SK-N-SH treated with all-trans-retinoic acid at 6 μM for 48 hours (cell line): ENCODE data around the gene SPA17.

Experiments used
- ATAC-seq: fragments of 200-7000 bp; cut with Tn5 transposase; 3 replicates; pipeline ENCODE4 v1.9.1; 2020; ENCODE audit warnings: mild to moderate bottlenecking, moderate library complexity
- ARNTL ChIP-seq: fragments of 450-650 bp; formaldehyde crosslinking; IDR thresholded peaks from 2 replicates; pipeline ENCODE4 v1.5.0; 2020; ENCODE audit warnings: low read depth, mild to moderate bottlenecking, moderate library complexity, borderline replicate concordance
- BACH2 ChIP-seq: fragments of 250-450 bp; sonication (Bioruptor Pico); IDR thresholded peaks from 2 replicates; pipeline ENCODE4 v1.9.0; 2021; ENCODE audit warnings: mild to moderate bottlenecking, borderline replicate concordance
- CSDC2 ChIP-seq: fragments of 250-450 bp; sonication (Bioruptor Pico); IDR thresholded peaks from 2 replicates; pipeline ENCODE4 v1.5.0; 2020; ENCODE audit warnings: mild to moderate bottlenecking, moderate library complexity
- CSRNP3 ChIP-seq: fragments of 250-450 bp; sonication (Bioruptor Pico); IDR thresholded peaks from 2 replicates; pipeline ENCODE4 v1.5.1; 2021; ENCODE audit warnings: mild to moderate bottlenecking, moderate library complexity
- ESRRG ChIP-seq: fragments of 250-450 bp; sonication (Bioruptor Pico); IDR thresholded peaks from 2 replicates; pipeline ENCODE4 v1.6.1; 2021; ENCODE audit warnings: mild to moderate bottlenecking
- GLIS3 ChIP-seq: fragments of 250-450 bp; sonication (Bioruptor Pico); IDR thresholded peaks from 2 replicates; pipeline ENCODE4 v1.5.0; 2020; ENCODE audit warnings: mild to moderate bottlenecking, moderate library complexity
- ISL1 ChIP-seq: fragments of 250-450 bp; sonication (Bioruptor Pico); IDR thresholded peaks from 2 replicates; pipeline ENCODE4 v2.1.2; 2022; ENCODE audit warnings: mild to moderate bottlenecking, moderate library complexity
- OSR1 ChIP-seq: fragments of 250-450 bp; sonication (Bioruptor Pico); IDR thresholded peaks from 2 replicates; pipeline ENCODE4 v1.8.0; 2022; ENCODE audit warnings: moderate library complexity, mild to moderate bottlenecking, inconsistent platforms
- PATZ1 ChIP-seq: fragments of 250-450 bp; sonication (Bioruptor Pico); IDR thresholded peaks from 2 replicates; pipeline ENCODE4 v1.8.0; 2020; ENCODE audit warnings: mild to moderate bottlenecking, moderate library complexity, borderline replicate concordance
- POU6F1 ChIP-seq: fragments of 250-450 bp; sonication (Bioruptor Pico); IDR thresholded peaks from 2 replicates; pipeline ENCODE4 v1.8.0; 2021; ENCODE audit warnings: low read depth, mild to moderate bottlenecking, moderate library complexity, borderline replicate concordance
- PPARA ChIP-seq: fragments of 250-450 bp; sonication (Bioruptor Pico); IDR thresholded peaks from 2 replicates; pipeline ENCODE4 v1.5.0; 2020; ENCODE audit warnings: mild to moderate bottlenecking, borderline replicate concordance
- RARB ChIP-seq: fragments of 250-450 bp; sonication (Bioruptor Pico); IDR thresholded peaks from 2 replicates; pipeline ENCODE4 v1.8.0; 2021; ENCODE audit warnings: mild to moderate bottlenecking, moderate library complexity
- SNAI2 ChIP-seq: fragments of 250-450 bp; sonication (Bioruptor Pico); IDR thresholded peaks from 2 replicates; pipeline ENCODE4 v1.5.0; 2020; ENCODE audit warnings: mild to moderate bottlenecking, moderate library complexity
- TCF4 ChIP-seq: fragments of 250-450 bp; sonication (Bioruptor Pico); IDR thresholded peaks from 2 replicates; pipeline ENCODE4 v1.8.0; 2021; ENCODE audit warnings: mild to moderate bottlenecking, moderate library complexity, borderline replicate concordance
- TOX ChIP-seq: fragments of 250-450 bp; sonication (Bioruptor Pico); IDR thresholded peaks from 2 replicates; pipeline ENCODE4 v1.8.0; 2021; ENCODE audit warnings: mild to moderate bottlenecking, moderate library complexity, borderline replicate concordance
- ZC3H10 ChIP-seq: fragments of 250-450 bp; sonication (Bioruptor Pico); IDR thresholded peaks from 2 replicates; pipeline ENCODE4 v1.5.1; 2021; ENCODE audit warnings: mild to moderate bottlenecking, moderate library complexity
- ZFP3 ChIP-seq: fragments of 250-450 bp; sonication (Bioruptor Pico); IDR thresholded peaks from 2 replicates; pipeline ENCODE4 v1.5.0; 2020; ENCODE audit warnings: mild to moderate bottlenecking, moderate library complexity
- ZFP30 ChIP-seq: fragments of 450-650 bp; formaldehyde crosslinking; IDR thresholded peaks from 2 replicates; pipeline ENCODE4 v1.5.0; 2022; ENCODE audit warnings: mild to moderate bottlenecking, moderate library complexity
- ZNF565 ChIP-seq: fragments of 450-650 bp; formaldehyde crosslinking; conservative IDR thresholded peaks from 2 replicates; pipeline ENCODE4 v1.5.0; 2020; ENCODE audit warnings: low read depth, mild to moderate bottlenecking, moderate library complexity
- ZNF70 ChIP-seq: fragments of 450-650 bp; formaldehyde crosslinking; IDR thresholded peaks from 2 replicates; pipeline ENCODE4 v1.5.0; 2020; ENCODE audit warnings: mild to moderate bottlenecking, moderate library complexity
- ZNF8 ChIP-seq: fragments of 450-650 bp; formaldehyde crosslinking; IDR thresholded peaks from 2 replicates; pipeline ENCODE4 v1.5.0; 2020; ENCODE audit warnings: mild to moderate bottlenecking, moderate library complexity
- TF ChIP-seq, protein P1 (sequence below): fragments of 250-450 bp; sonication (Bioruptor Pico); IDR thresholded peaks from 2 replicates; pipeline ENCODE4 v1.5.0; 2020; ENCODE audit warnings: mild to moderate bottlenecking, moderate library complexity

SPA17 gene

DNA sequence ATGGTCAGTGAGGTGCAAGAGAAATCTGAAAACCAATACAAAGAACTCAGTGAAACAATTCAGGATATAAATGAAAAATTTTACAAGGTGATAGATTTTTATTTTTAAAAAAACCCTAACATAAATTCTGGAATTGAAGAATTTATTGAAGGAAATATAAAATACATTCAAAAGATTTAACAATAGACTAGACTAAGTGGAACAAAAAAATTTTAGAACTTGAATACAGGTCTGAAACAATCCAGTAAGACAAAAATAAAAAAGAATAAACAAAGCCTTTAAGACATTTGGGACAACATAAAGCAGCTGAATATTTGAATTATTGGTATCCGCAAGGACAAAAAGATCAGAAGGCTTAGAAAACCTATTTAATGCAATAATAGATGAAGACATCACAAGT, 8.7 kb downstream of the SPA17 start (continued):
- TF ChIP-seq ZNF8 (CRISPR knock-in tag): no peak
- no peak for TF ChIP-seq ARNTL (CRISPR knock-in tag)
- TF ChIP-seq ZNF70: no peak
- TF ChIP-seq RARB (CRISPR knock-in tag): no peak
- TF ChIP-seq ISL1 (CRISPR knock-in tag): no peak
- TF ChIP-seq GLIS3: no peak
- no peak for TF ChIP-seq ZFP30 (CRISPR knock-in tag)
- TF ChIP-seq PPARA (CRISPR knock-in tag): no peak
- no peak for TF ChIP-seq ZFP3 (CRISPR knock-in tag)

- no peak for TF ChIP-seq ZFP3 (CRISPR knock-in tag)
- no peak for TF ChIP-seq BACH2 (CRISPR knock-in tag)
- no peak for TF ChIP-seq TCF4 (CRISPR knock-in tag)
- TF ChIP-seq SNAI2 (CRISPR knock-in tag): no peak
- no peak for ATAC-seq
These were observed 19.4 kb downstream of the SPA17 start for GRCh38 chr11:124693142-124693541.

DNA sequence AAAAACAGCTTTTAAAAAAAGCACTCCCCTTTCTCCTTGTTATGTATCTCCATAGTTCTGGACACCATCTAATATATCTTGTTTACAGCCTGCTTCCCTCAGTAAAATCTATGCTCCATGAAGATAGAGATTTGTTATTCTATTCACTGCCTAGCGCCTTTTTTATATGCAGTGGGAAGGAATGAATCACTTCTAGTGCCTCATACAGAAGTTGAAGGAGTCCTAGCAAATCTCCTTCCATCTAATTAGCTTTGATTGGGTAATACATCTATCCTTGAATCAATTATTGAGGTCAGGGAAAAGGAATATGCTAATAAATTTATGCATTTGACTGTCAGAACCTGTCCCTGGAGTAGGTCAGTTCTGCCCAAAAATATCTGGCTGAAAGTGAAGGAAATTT, 25.8 kb downstream of the SPA17 start:
- TF ChIP-seq ZNF70 (no peak), PATZ1 (no peak), PPARA (CRISPR knock-in tag) (no peak), ZNF8 (CRISPR knock-in tag) (no peak), CSDC2 (no peak), TCF4 (CRISPR knock-in tag) (no peak), BACH2 (CRISPR knock-in tag) (no peak)
- TF ChIP-seq, protein P1, sequence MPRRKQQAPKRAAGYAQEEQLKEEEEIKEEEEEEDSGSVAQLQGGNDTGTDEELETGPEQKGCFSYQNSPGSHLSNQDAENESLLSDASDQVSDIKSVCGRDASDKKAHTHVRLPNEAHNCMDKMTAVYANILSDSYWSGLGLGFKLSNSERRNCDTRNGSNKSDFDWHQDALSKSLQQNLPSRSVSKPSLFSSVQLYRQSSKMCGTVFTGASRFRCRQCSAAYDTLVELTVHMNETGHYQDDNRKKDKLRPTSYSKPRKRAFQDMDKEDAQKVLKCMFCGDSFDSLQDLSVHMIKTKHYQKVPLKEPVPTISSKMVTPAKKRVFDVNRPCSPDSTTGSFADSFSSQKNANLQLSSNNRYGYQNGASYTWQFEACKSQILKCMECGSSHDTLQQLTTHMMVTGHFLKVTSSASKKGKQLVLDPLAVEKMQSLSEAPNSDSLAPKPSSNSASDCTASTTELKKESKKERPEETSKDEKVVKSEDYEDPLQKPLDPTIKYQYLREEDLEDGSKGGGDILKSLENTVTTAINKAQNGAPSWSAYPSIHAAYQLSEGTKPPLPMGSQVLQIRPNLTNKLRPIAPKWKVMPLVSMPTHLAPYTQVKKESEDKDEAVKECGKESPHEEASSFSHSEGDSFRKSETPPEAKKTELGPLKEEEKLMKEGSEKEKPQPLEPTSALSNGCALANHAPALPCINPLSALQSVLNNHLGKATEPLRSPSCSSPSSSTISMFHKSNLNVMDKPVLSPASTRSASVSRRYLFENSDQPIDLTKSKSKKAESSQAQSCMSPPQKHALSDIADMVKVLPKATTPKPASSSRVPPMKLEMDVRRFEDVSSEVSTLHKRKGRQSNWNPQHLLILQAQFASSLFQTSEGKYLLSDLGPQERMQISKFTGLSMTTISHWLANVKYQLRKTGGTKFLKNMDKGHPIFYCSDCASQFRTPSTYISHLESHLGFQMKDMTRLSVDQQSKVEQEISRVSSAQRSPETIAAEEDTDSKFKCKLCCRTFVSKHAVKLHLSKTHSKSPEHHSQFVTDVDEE: no peak
- TF ChIP-seq, all 23 proteins: peak for 0
- ATAC-seq: no peak

DNA sequence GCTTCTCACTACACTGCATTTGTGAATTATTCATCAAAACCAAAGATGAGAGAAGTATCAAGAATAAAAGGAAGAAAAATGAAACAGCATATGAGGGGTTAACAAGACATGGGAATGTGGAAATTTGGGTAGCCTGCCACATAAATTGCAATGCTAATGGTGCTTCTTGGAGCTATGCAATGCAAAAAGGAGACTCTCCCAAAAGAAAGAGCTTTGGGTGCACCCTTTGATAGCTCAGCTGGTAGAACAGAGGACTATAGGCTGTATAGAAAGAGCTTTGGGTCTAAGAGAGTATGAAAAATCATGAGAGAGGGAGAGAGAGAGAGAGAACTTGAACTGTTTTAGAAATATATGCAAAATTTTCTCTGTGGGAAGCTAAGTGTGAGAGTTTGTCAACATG, 26.3 kb downstream of the SPA17 start:
- no peak for ATAC-seq
- TF ChIP-seq SNAI2 (CRISPR knock-in tag) (no peak), ZC3H10 (no peak), OSR1 (no peak), ZNF70 (no peak), GLIS3 (no peak), CSDC2 (no peak), ZFP3 (CRISPR knock-in tag) (no peak), ZNF565 (CRISPR knock-in tag) (no peak), TOX (CRISPR knock-in tag) (no peak), BACH2 (CRISPR knock-in tag) (no peak), POU6F1 (CRISPR knock-in tag) (no peak), ESRRG (no peak), ISL1 (CRISPR knock-in tag) (no peak), TCF4 (CRISPR knock-in tag) (no peak), CSRNP3 (CRISPR knock-in tag) (no peak), ZNF8 (CRISPR knock-in tag) (no peak), ARNTL (CRISPR knock-in tag) (no peak), RARB (CRISPR knock-in tag) (no peak)
- TF ChIP-seq, protein P1: no peak
